HG02973 (cell line): Measurements from ENCODE around the gene RGS7.

Experiments
- ATAC-seq: cut with Tn5 transposase; IDR thresholded peaks from one replicate; pipeline ENCODE4 v1.9.1; 2021; ENCODE audit warnings: moderate library complexity; ENCODE audit not compliant: unreplicated experiment

Gene RGS7

GRCh38 chr1:241356519-241357365 lies at the start of gene RGS7:
RGS7 (minus strand) TSS chr1:241357205.
- ATAC-seq: peak; percentile 51

- no peak for ATAC-seq
Measured at GRCh38 chr1:241406421-241406820, 49.4 kb upstream of the RGS7 start.

GRCh38 chr1:241401156-241401555 lies 44.2 kb upstream of the RGS7 start:
- no peak for ATAC-seq

- no peak for ATAC-seq
Measured at GRCh38 chr1:241396747-241397681, 40.0 kb upstream of the RGS7 start.

- ATAC-seq: no peak
Measured at GRCh38 chr1:241391926-241392710, 35.1 kb upstream of the RGS7 start.

- no peak for ATAC-seq
Measured at GRCh38 chr1:241390526-241390925, 33.5 kb upstream of the RGS7 start.

GRCh38 chr1:241389400-241389799 lies 32.4 kb upstream of the RGS7 start:
- no peak for ATAC-seq

GRCh38 chr1:241387216-241387615 lies 30.2 kb upstream of the RGS7 start:
- ATAC-seq: no peak

- ATAC-seq: no peak
Measured at GRCh38 chr1:241376701-241377100, 19.7 kb upstream of the RGS7 start.

- ATAC-seq: no peak
Measured at GRCh38 chr1:241375886-241376285, 18.9 kb upstream of the RGS7 start.

GRCh38 chr1:241366196-241366595 lies 9.2 kb upstream of the RGS7 start:
- no peak for ATAC-seq

GRCh38 chr1:241362350-241362749 lies 5.3 kb upstream of the RGS7 start:
- no peak for ATAC-seq

- no peak for ATAC-seq
Measured at GRCh38 chr1:241357366-241358340, 648 bp upstream of the RGS7 start.

GRCh38 chr1:241356187-241356518 lies 852 bp downstream of the RGS7 start:
- no peak for ATAC-seq

GRCh38 chr1:241355311-241356010 lies 1.5 kb downstream of the RGS7 start:
- ATAC-seq: no peak

GRCh38 chr1:241352401-241352800 lies 4.6 kb downstream of the RGS7 start:
- ATAC-seq: no peak

- no peak for ATAC-seq
Measured at GRCh38 chr1:241351841-241352240, 5.2 kb downstream of the RGS7 start.

GRCh38 chr1:241343956-241344355 lies 13.0 kb downstream of the RGS7 start:
- ATAC-seq: no peak

GRCh38 chr1:241336335-241336734 lies 20.7 kb downstream of the RGS7 start:
- ATAC-seq: no peak
